CD4-positive, alpha-beta T cell treated with Interleukin-6 at 100 ng/mL for 8 hours (primary cell): Measurements from ENCODE around the gene LRRN4CL.
"Not testable (repeated sequence)": the region's sequence is repeated elsewhere in the genome, so short reads cannot be mapped to it uniquely, and the experiment has no call there.

Experiments
- DNase-seq: peaks from one replicate; pipeline ENCODE4 v3.0.0-alpha.2; 2020; ENCODE audit warnings: mixed read lengths, low spot score

LRRN4CL gene

GRCh38 chr11:62689421-62690183 is at the start of gene LRRN4CL:
LRRN4CL (minus strand) TSS chr11:62689530; CDS start chr11:62688508, 1,022 bp downstream.
- DNase-seq = no peak

DNA sequence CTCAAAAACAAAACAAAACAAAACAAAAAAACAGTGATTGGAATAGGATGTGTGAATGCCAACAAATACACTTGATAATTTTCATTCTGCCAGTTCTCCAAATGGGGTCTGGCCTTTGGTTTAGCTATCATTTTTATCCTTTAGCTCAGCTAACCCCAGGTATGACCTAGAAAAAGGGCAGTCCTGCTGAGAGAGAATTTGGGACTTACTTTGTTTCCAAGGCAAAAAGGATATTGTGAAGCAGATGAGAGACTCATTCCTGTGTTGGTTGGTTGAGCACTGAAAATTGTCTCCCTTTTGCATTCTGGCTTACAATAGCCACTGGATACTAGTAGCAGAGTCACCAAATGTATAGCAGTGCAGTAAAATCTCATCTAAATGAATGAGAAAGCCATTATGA is 47.9 kb upstream of the LRRN4CL start:
- DNase-seq = no peak

- no peak for DNase-seq
Observed at GRCh38 chr11:62732830-62733229, 43.5 kb upstream of the LRRN4CL start.

DNA sequence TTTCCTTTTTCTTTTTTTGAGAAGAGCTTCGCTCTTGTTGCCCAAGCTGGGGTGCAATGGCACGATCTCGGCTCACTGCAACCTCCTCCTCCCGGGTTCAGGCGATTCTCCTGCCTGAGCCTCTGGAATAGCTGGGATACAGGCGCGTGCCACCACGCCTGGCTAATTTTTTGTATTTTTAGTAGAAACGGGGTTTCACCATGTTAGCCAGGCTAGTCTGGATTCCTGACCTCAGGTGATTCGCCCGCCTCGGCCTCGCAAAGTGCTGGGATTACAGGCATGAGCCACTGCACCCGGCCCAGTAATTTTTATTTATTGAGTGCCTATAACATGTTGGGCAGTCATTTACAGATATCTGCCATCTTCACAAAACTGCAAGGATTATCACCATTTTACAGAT is 40.7 kb upstream of the LRRN4CL start:
- not testable (repeated sequence) for DNase-seq

GRCh38 chr11:62728171-62728988 is 39.0 kb upstream of the LRRN4CL start, which contains the start of gene TTC9C:
TTC9C (plus strand) TSS chr11:62728486; CDS start chr11:62728849, 363 bp downstream.
- peak; percentile 82 for DNase-seq

DNA sequence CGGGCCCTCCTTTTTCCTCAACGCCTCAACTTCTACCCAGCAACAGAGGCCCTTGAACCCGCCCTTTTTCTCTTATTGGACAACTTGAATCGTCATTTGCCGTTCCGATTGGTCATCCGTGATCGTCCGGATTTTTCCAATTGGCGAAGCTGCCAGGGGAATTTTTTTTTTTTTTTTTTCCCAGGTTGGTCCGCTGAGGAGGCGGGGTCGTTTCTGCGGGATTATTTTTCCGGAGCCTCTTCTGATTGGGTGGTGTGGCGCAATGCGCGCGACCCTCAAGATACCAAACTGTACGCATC is 38.5 kb upstream of the LRRN4CL start:
- peak; percentile 93 for DNase-seq

GRCh38 chr11:62727165-62727871 is 38.0 kb upstream of the LRRN4CL start, which contains the start of gene HNRNPUL2:
HNRNPUL2 (minus strand) TSS chr11:62727457; CDS start chr11:62727156, 301 bp downstream.
- peak; percentile 99 for DNase-seq

GRCh38 chr11:62726915-62727164 is 37.5 kb upstream of the LRRN4CL start:
- DNase-seq = no peak

DNA sequence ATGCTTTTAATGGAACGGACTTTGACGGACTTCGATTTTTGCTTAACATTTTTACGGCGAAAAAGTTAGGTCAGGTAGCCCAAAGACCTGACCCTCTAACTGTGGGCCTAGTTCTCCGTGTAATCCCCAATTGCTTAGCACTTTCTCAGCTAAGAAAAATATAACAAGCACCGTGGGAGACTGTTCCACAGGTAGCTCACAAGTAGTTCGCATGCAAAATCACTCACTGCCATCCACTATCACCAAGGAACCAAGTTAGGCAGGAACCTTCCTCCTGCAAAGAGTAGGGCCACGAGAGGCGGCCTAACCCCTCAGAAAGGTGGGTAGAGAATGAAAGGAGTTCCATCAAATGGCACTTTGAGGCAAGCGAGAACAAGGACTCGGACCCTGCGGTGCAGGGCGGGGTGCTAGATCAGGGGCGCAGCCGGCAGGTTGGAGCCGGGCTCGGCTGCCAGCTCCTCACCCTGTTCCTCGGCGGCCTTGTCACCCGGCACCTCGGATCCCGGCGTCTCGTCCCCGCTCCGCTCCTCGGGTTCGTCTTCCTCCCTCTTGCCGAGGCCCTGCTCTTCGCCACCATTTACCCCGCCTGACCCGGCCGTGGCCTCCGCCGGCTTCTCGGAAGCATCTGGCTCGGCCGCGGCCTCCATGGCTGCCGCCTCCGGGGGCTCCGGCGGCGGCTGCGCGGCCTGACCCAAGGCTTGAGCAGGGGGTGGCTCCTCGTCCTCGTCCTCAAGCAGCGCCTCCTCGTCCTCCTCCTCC is 37.0 kb upstream of the LRRN4CL start:
- DNase-seq = no peak

DNA sequence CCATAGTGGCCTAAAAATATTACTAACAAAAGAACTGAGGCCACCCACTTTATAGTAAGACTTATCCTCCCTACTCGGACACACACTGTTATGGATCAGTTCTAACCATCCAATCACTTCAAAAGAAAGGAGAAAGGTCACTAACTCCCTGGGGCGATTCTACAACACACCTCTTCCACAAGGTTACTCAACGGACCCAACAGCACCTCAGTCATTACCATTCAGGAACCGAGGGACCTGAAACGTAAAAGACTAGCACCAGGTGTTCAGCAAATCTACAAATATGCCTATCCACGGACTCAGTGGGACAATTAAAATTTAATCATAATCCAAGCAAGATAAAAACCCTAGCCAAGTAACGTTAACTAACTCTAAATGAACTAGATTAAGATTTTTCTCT is 36.3 kb upstream of the LRRN4CL start:
- DNase-seq = no peak

GRCh38 chr11:62724171-62724570 is 34.8 kb upstream of the LRRN4CL start:
- DNase-seq = no peak

DNA sequence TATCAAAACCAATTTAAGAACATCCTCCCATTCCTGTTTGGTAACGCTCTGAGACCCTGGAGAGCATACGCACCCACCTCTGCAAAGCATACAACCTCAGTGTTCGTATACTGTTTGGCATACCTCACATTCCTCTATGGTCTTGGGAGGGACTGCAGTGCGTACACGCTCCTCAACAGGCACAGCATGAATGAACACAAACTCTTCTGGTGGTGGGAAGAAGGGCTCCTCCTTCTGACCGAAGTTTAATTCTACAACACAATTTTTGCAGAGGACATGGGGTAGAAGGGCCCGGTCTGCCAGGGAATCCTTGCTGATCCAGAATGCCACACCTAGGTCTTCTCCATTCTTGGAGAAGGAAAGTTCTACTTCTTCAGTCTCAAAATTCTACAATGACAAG is 32.7 kb upstream of the LRRN4CL start:
- DNase-seq = no peak

DNA sequence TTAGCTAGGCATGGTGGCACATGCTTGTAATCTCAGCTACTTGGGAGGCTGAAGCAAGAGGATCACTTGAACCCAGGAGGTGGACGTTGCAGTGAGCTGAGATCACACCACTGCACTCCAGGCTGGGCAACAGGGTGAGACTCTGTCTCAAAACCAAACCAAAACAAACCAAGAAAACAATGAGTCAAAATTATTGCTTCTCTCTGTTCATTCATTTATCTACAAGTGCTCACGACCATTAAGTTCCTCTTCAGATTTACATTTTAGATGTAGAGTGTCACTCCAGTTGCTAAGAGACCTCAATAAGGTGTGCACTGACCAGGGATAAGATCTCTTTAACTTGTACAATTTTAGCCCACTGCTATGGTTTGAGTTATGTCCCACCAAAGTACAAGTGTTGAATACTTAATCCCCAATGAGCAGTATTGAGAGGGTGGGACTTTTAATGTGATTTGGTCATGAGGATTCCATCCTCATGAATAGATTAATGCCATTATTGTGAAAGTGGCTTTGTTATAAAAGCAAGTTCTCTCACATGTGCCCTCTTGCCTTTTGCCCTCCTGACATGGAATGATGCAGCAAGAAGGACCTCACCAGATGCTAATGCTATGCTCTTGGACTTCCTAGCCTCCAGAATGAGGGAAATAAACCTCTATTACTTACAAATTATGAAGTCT is 30.1 kb upstream of the LRRN4CL start:
- DNase-seq = no peak

GRCh38 chr11:62716816-62717215 is 27.5 kb upstream of the LRRN4CL start:
- DNase-seq = no peak

DNA sequence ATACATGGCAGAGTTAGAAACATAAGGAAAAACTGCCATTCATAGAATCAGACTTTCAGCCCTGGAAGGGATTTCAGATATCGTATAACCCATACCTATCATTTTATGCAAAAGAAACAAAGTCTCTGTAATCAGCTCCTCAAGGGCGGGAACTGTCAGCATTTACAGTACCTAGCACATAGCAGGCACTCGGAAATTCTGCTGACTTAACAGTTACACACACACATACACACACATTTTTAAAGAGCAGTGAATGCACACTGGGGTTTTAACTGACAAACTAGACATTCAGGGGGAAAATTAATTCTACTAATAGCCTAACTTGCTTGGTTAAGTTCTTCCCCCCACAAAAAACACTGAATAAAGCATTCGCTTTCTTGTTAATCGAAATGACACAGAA is 26.9 kb upstream of the LRRN4CL start:
- no peak for DNase-seq

GRCh38 chr11:62715150-62716130 is 26.1 kb upstream of the LRRN4CL start:
- DNase-seq = no peak

- DNase-seq = no peak
Observed at GRCh38 chr11:62713343-62713742, 24.0 kb upstream of the LRRN4CL start.

DNA sequence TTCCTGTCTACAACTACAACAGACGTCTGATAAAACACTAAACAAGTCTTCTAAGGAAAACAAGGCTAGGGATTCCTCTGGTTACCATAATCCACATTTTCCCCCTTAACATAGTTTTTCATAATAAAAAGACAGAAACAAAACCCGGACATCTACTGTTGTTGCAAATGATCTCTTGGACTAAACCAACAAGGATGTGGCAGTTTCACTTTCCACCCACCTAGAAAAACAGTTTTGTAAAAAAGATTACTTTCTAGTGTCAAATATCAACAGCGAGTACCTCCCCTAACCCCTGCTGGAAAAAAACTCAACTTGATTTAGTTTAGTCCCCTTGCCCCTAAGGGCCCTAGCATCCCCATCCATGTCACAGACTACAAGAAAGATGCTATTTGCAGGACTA is 23.5 kb upstream of the LRRN4CL start:
- DNase-seq = no peak

GRCh38 chr11:62712276-62712812 is 23.0 kb upstream of the LRRN4CL start:
- DNase-seq = no peak

GRCh38 chr11:62710001-62710345 is 20.6 kb upstream of the LRRN4CL start:
- DNase-seq = no peak
